ENCODE measurements around the gene CHD5.

The CHD5 gene

GRCh38 chr1:6133146-6133895 is 46.8 kb downstream of the CHD5 start:
- no peak for DNase-seq (ENCODE audit: low spot score)

- no peak for DNase-seq (ENCODE audit: low spot score)
These were observed 48.6 kb downstream of the CHD5 start for GRCh38 chr1:6131561-6131960.

GRCh38 chr1:6130596-6130995 is 49.5 kb downstream of the CHD5 start:
- no peak for DNase-seq (ENCODE audit: low spot score)

GRCh38 chr1:6130036-6130435 is 50.1 kb downstream of the CHD5 start:
- no peak for DNase-seq (ENCODE audit: low spot score)

- DNase-seq (ENCODE audit: low spot score) = no peak
These were observed 50.8 kb downstream of the CHD5 start for GRCh38 chr1:6129313-6129712.

DNA sequence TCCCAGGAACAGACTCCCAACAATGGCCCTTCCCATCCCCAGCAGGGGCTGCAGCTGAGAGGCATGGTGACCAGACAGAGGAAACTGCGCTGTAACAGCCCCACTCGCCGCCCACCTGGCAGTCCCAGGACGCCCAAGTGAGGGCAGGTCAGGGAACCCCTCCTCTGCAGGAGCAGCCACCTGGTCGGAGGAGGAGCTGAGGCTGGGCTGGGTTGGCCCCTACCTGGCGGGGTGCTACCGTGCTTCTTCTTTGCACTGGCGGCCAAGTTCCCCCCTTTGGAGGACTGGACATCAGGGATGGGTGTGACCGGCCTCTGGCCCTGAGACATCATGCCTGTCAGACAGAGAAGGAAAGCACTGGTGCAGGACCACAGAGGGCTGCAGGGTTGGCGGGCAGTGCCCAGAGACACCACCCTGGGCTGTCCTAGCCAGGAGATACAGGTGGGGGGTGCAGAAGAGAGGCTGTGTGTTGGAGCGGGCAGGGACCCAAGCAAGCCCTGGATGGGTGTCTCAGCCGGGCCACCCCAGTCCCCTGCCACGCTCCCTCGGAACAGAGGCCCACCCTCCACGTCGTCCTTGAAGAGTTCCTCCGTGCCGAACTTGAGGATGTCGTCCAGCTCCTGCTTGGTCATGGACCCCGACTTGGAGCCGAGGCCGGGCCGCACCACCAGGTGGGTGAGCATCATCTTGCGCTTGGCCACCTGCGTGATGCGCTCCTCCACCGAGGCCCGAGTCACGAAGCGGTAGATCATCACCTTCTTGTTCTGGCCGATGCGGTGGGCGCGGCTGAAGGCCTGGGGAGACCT is 51.6 kb downstream of the CHD5 start:
- DNase-seq (ENCODE audit: low spot score) = no peak

DNA sequence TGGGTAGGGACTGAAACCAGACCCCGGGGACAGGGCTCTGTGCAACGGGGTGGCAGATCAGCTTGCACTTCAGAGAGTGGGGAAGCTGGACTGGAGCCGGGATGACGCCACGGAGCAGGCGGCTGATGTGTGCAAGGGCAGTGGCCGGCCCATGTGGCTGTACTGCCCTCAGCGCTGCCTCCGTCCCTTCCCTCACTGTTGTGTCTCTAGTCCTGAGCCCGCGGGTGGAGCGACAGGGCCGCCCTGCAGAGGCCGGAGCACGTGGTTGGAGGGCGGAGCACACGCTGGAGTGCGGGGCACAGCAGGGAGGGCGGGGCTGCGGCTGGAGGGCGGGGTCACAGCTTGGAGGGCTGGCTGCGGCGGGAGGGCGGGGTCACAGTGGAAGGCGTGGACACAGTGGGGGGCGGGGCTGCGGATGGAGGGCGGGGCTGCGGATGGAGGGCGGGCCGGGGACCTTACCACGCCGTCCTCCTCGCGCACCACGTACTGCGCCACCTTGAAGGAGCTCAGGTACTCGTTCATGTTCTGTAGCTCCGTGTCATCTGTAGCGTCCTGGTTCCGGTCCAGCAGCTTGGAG is 52.4 kb downstream of the CHD5 start:
- DNase-seq (ENCODE audit: low spot score) = no peak

DNA sequence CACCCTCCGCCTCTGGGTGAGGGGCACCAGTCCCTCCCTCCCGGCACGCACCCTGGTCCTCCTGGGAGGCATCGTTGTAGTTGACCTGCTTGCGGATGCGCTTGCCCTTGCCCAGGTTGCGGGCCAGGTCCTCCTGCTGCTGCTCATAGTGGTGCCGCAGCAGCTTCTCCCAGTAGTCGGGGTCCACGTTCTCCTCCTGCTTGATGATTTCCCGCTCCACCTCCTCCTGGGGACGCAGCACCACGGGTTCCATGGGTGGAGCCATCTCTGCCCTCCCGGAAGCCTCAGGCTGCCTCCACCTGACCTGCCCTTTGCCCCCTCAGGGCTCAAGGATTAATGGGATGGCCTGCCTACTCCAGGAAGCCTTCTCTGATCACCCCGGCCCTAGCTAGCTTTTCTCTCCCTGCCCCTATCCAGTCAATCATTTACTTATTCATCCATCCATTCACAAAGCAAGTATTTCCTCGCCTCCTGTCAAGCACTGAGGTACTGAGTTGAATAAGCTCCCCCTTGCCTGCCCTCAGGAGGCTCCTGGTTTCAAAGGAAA is 53.5 kb downstream of the CHD5 start:
- DNase-seq (ENCODE audit: low spot score) = no peak

GRCh38 chr1:6126028-6126427 is 54.1 kb downstream of the CHD5 start:
- no peak for DNase-seq (ENCODE audit: low spot score)

- DNase-seq (ENCODE audit: low spot score) = no peak
These were observed 54.8 kb downstream of the CHD5 start for GRCh38 chr1:6125366-6125765.

GRCh38 chr1:6124746-6125365 is 55.3 kb downstream of the CHD5 start:
- DNase-seq (ENCODE audit: low spot score) = no peak

DNA sequence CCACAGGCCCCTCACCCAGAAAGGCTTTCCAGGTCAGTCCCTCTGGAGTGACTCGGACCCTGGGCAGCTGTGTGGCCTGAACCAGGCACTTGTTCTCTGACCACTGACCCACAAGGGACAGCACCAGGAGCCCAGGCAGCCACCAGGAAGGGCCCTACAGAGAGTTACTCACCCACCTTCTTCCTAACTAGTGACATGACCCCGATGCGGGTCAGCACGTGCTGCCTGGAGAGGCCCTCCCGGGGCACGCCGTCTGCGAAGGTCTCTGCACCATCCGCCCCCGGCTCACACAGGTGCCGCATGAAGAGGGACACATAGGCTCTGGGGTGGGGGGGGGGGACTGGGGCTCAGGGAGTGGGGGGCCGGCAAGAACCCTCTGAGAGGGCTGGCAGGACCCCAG is 55.8 kb downstream of the CHD5 start:
- DNase-seq (ENCODE audit: low spot score) = no peak

DNA sequence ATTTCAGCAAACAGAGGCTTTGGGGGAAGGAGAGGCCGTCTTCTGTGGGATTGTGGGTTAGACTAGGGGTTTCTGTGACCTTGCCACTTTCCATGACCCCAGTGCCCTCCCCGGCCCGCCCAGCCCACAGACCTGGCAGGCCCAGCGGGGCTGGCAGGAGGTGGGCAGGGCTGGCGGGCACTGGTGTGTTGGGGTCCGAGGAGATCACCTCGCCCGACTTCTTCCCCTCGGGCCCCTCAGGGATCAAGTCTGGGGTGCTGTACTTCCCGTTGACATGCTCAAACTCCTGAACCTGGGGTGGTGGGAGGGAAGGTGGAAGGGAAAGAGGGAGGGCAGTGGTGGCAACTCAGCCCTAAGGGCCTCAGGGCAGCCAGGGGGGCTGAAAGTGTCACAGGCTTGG is 56.3 kb downstream of the CHD5 start:
- DNase-seq (ENCODE audit: low spot score) = no peak

GRCh38 chr1:6123083-6123482 is 57.0 kb downstream of the CHD5 start:
- DNase-seq (ENCODE audit: low spot score) = no peak

DNA sequence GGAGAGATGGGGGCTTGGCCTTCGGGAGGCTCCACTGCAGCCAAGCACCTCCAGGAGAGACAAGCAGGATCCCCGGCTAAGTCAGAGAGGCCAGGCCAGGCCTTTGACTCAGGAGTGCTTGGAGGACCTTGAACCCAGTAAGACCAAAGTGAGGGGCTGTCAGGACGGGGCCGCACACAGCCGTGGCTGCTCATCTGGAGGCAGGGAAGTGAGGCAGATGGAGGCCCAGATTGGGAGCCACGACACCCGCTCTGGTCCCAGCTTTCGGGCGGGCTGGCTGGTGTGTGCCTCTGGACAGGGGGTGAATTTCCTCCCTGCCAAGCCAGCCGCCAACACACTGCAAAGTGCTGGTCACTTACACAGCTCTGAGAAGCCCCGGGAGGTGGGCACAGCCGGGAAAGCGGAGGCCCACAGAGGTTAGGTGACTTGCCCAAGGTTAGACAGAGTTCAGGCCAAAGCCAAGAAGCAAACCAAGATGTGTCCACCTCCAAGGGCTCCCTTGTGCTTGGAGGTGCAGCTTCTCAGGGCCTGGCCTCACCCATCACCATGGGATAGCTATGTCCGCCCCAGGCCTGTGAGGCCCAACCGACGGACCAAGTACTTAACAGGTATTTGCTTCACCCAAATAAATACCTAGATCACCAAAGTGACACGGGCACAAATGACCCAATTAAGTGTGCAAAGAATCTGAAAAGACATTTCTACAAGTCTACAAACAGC is 58.3 kb downstream of the CHD5 start:
- no peak for DNase-seq (ENCODE audit: low spot score)

- DNase-seq (ENCODE audit: low spot score) = no peak
These were observed 59.1 kb downstream of the CHD5 start for GRCh38 chr1:6121021-6121421.

DNA sequence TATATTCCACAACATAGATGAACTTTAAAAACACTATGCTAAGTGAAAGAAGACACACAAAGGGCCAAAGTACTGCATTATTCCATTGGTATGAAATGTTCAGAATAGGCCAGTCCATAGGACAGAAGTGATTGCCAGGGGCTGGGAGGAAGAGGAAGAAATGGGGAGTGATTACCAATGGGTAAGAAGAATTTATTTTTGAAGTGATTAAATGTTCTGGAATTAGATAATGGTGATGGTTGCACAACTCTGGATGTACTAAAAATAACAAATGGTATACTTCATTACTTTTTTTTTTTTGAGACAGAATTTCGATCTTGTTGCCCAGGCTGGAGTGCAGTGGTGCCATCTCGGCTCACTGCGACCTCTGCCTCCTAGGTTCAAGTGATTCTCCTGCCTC is 61.7 kb downstream of the CHD5 start:
- no peak for DNase-seq (ENCODE audit: low spot score)

DNA sequence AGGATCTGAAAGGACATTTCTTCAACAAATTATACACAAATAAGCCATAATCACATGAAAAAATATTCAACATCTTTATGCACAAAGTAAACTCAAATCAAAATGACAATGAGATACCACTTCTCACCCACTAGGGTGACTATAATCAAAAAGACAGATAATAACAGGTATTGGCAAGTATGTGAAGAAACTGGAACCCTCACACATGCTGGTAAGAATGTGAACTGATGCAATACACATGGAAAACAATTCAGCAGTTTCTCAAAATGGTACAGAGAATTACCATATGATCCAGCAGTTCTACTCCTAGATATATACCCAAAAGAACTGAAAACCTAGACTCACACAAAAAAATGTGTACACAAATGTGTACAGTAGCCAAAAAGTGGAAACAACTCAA is 62.5 kb downstream of the CHD5 start:
- no peak for DNase-seq (ENCODE audit: low spot score)

- DNase-seq (ENCODE audit: low spot score) = no peak
These were observed 63.1 kb downstream of the CHD5 start for GRCh38 chr1:6117064-6117463.

GRCh38 chr1:6116137-6116536 is 64.0 kb downstream of the CHD5 start:
- no peak for DNase-seq (ENCODE audit: low spot score)

- DNase-seq (ENCODE audit: low spot score) = no peak
These were observed 66.4 kb downstream of the CHD5 start for GRCh38 chr1:6113745-6114144.

GRCh38 chr1:6113116-6113515 is 67.0 kb downstream of the CHD5 start:
- DNase-seq (ENCODE audit: low spot score) = no peak

All from D341Med (cell line).